ENCODE results near the gene ZNF444.
"Not testable (repeated sequence)": the region's sequence is repeated elsewhere in the genome, so short reads cannot be mapped to it uniquely, and the experiment has no call there.

Gene ZNF444

GRCh38 chr19:56155124-56155687, 14.1 kb downstream of the ZNF444 start:
- DNase-seq (ENCODE audit: insufficient read length) (no peak), FAIRE-seq (no peak)
- no peak for TF ChIP-seq TAF1 (IDR thresholded peaks at IDR 0.05; ENCODE audit: borderline replicate concordance, low read depth, low read length)
- no peak for TF ChIP-seq POLR2A (IDR thresholded peaks at IDR 0.05; ENCODE audit: low read depth, low read length)
- no peak for TF ChIP-seq POLR2AphosphoS5 (IDR thresholded peaks at IDR 0.05; ENCODE audit: low read depth, low read length)

- FAIRE-seq (no peak), DNase-seq (ENCODE audit: insufficient read length) (no peak)
- TF ChIP-seq TAF1 (IDR thresholded peaks at IDR 0.05; ENCODE audit: borderline replicate concordance, low read depth, low read length) (no peak), POLR2AphosphoS5 (IDR thresholded peaks at IDR 0.05; ENCODE audit: low read depth, low read length) (no peak)
Measured at GRCh38 chr19:56156768-56157167, 15.7 kb downstream of the ZNF444 start.

- FAIRE-seq (no peak), DNase-seq (ENCODE audit: insufficient read length) (no peak)
- TF ChIP-seq POLR2AphosphoS5 (IDR thresholded peaks at IDR 0.05; ENCODE audit: low read depth, low read length): no peak
- TF ChIP-seq TAF1 (IDR thresholded peaks at IDR 0.05; ENCODE audit: borderline replicate concordance, low read depth, low read length): no peak
- no peak for TF ChIP-seq POLR2A (IDR thresholded peaks at IDR 0.05; ENCODE audit: low read depth, low read length)
Measured at GRCh38 chr19:56158170-56158757, 17.2 kb downstream of the ZNF444 start.

- TF ChIP-seq POLR2AphosphoS5 (IDR thresholded peaks at IDR 0.05; ENCODE audit: low read depth, low read length): no peak
- TF ChIP-seq POLR2A (IDR thresholded peaks at IDR 0.05; ENCODE audit: low read depth, low read length): no peak
- TF ChIP-seq TAF1 (IDR thresholded peaks at IDR 0.05; ENCODE audit: borderline replicate concordance, low read depth, low read length): no peak
- DNase-seq (ENCODE audit: insufficient read length) (no peak), FAIRE-seq (no peak)
Measured at GRCh38 chr19:56159009-56159559, 18.0 kb downstream of the ZNF444 start.

- FAIRE-seq (no peak), DNase-seq (ENCODE audit: insufficient read length) (no peak)
Measured at GRCh38 chr19:56159622-56160271, 18.7 kb downstream of the ZNF444 start.

GRCh38 chr19:56161534-56161933, 20.4 kb downstream of the ZNF444 start:
- no peak for TF ChIP-seq TAF1 (IDR thresholded peaks at IDR 0.05; ENCODE audit: borderline replicate concordance, low read depth, low read length)
- TF ChIP-seq POLR2AphosphoS5 (IDR thresholded peaks at IDR 0.05; ENCODE audit: low read depth, low read length): no peak
- TF ChIP-seq POLR2A (IDR thresholded peaks at IDR 0.05; ENCODE audit: low read depth, low read length): no peak
- DNase-seq (ENCODE audit: insufficient read length) (no peak), FAIRE-seq (no peak)

More at GRCh38 chr19:56159622-56160271, 18.7 kb downstream of the ZNF444 start:
- no peak for TF ChIP-seq POLR2A (IDR thresholded peaks at IDR 0.05; ENCODE audit: low read depth, low read length)
- TF ChIP-seq POLR2AphosphoS5 (IDR thresholded peaks at IDR 0.05; ENCODE audit: low read depth, low read length): no peak
- TF ChIP-seq TAF1 (IDR thresholded peaks at IDR 0.05; ENCODE audit: borderline replicate concordance, low read depth, low read length): no peak

GRCh38 chr19:56162258-56162657, 21.2 kb downstream of the ZNF444 start:
- no peak for FAIRE-seq
- TF ChIP-seq POLR2A (IDR thresholded peaks at IDR 0.05; ENCODE audit: low read depth, low read length) (no peak), POLR2AphosphoS5 (IDR thresholded peaks at IDR 0.05; ENCODE audit: low read depth, low read length) (no peak), TAF1 (IDR thresholded peaks at IDR 0.05; ENCODE audit: borderline replicate concordance, low read depth, low read length) (no peak)
- no peak for DNase-seq (ENCODE audit: insufficient read length)

- TF ChIP-seq POLR2AphosphoS5 (IDR thresholded peaks at IDR 0.05; ENCODE audit: low read depth, low read length) (no peak), POLR2A (IDR thresholded peaks at IDR 0.05; ENCODE audit: low read depth, low read length) (no peak), TAF1 (IDR thresholded peaks at IDR 0.05; ENCODE audit: borderline replicate concordance, low read depth, low read length) (no peak)
- DNase-seq (ENCODE audit: insufficient read length): no peak
- FAIRE-seq: no peak
Measured at GRCh38 chr19:56163097-56163496, 22.0 kb downstream of the ZNF444 start.

GRCh38 chr19:56167064-56167578, 26.0 kb downstream of the ZNF444 start:
- FAIRE-seq (no peak), DNase-seq (ENCODE audit: insufficient read length) (no peak)
- TF ChIP-seq TAF1 (IDR thresholded peaks at IDR 0.05; ENCODE audit: borderline replicate concordance, low read depth, low read length): no peak
- TF ChIP-seq POLR2AphosphoS5 (IDR thresholded peaks at IDR 0.05; ENCODE audit: low read depth, low read length): no peak
- TF ChIP-seq POLR2A (IDR thresholded peaks at IDR 0.05; ENCODE audit: low read depth, low read length): no peak

GRCh38 chr19:56170261-56170660, 29.2 kb downstream of the ZNF444 start:
- FAIRE-seq: no peak
- no peak for DNase-seq (ENCODE audit: insufficient read length)
- no peak for TF ChIP-seq TAF1 (IDR thresholded peaks at IDR 0.05; ENCODE audit: borderline replicate concordance, low read depth, low read length)
- no peak for TF ChIP-seq POLR2A (IDR thresholded peaks at IDR 0.05; ENCODE audit: low read depth, low read length)
- TF ChIP-seq POLR2AphosphoS5 (IDR thresholded peaks at IDR 0.05; ENCODE audit: low read depth, low read length): no peak

- no peak for FAIRE-seq
- TF ChIP-seq TAF1 (IDR thresholded peaks at IDR 0.05; ENCODE audit: borderline replicate concordance, low read depth, low read length): no peak
- no peak for DNase-seq (ENCODE audit: insufficient read length)
Measured at GRCh38 chr19:56174086-56174485, 33.0 kb downstream of the ZNF444 start.

- TF ChIP-seq POLR2A (IDR thresholded peaks at IDR 0.05; ENCODE audit: low read depth, low read length): no peak
- TF ChIP-seq TAF1 (IDR thresholded peaks at IDR 0.05; ENCODE audit: borderline replicate concordance, low read depth, low read length): no peak
- TF ChIP-seq POLR2AphosphoS5 (IDR thresholded peaks at IDR 0.05; ENCODE audit: low read depth, low read length): no peak
- DNase-seq (ENCODE audit: insufficient read length): no peak
- FAIRE-seq: no peak
Measured at GRCh38 chr19:56174550-56174949, 33.5 kb downstream of the ZNF444 start.

- DNase-seq (ENCODE audit: insufficient read length); FAIRE-seq: not testable (repeated sequence)
Measured at GRCh38 chr19:56175861-56176307, 34.8 kb downstream of the ZNF444 start, which contains the start of gene GALP. GALP (plus strand) TSS chr19:56176008; CDS start chr19:56177109, 1,101 bp downstream.

GRCh38 chr19:56176310-56176709, 35.2 kb downstream of the ZNF444 start:
- not testable (repeated sequence) for FAIRE-seq; DNase-seq (ENCODE audit: insufficient read length)
